Heart right ventricle (tissue), 16 donors: ENCODE measurements around the gene CIZ1. TPM values are rescaled to one million over a fixed set of nuclear protein-coding genes. Genes with fewer than 3 reads are reported as not detected.

Source experiments
- ATAC-seq, 8 donors: fragments of 200-7000 bp; cut with Tn5 transposase; one replicate each; pipeline ENCODE4 v1.9.1; 2020; ENCODE audit warnings: mild to moderate bottlenecking in 8 of 8, moderate library complexity in 8 of 8, moderate number of reproducible peaks in 1 of 8
- DNase-seq, 2 donors: peaks; one replicate each; pipeline ENCODE4 v3.0.0-alpha.2; 2020
- H3K27ac ChIP-seq, 10 donors: fragments of 200-600 bp; sonication (generic) in 2 of 10; one replicate each; pipeline versions ENCODE4 v1.5.0 to v1.8.0; 2020 to 2022; ENCODE audit warnings: mild to moderate bottlenecking in 3 of 10
- H3K27me3 ChIP-seq, 7 donors: fragments of 200-600 bp; one replicate each; pipeline ENCODE4 v1.8.0; 2021 to 2022; ENCODE audit warnings: mild to moderate bottlenecking in 2 of 7
- H3K36me3 ChIP-seq, 9 donors: fragments of 200-600 bp; sonication (generic) in 1 of 9; one replicate each; pipeline versions ENCODE4 v1.5.0 to v1.8.0; 2020 to 2022; ENCODE audit warnings: mild to moderate bottlenecking in 2 of 9
- H3K4me1 ChIP-seq, 9 donors: fragments of 200-600 bp; sonication (generic) in 1 of 9; one replicate each; pipeline versions ENCODE4 v1.5.0 to v1.8.0; 2020 to 2022; ENCODE audit warnings: mild to moderate bottlenecking in 4 of 9
- H3K4me3 ChIP-seq, 10 donors: fragments of 200-600 bp; sonication (generic) in 2 of 10; one replicate each; pipeline versions ENCODE4 v1.5.0 to v1.8.0; 2020 to 2022; ENCODE audit warnings: mild to moderate bottlenecking in 7 of 10, moderate library complexity in 2 of 10
- H3K9me3 ChIP-seq, 11 donors: fragments of 200-600 bp in 10 of 11; sonication (generic) in 2 of 11; one replicate each; pipeline versions ENCODE4 v1.5.0 to v1.8.0; 2013 to 2022; ENCODE audit warnings: mild to moderate bottlenecking in 2 of 11, control low read depth in 1 of 11, moderate library complexity in 1 of 11
- WGBS, 2 donors: extraction: QIAGEN DNeasy Blood & Tissue Kit; methylation state at CpG; one replicate each; pipeline ENCODE4 v1.1.7; 2013; ENCODE audit warnings: inconsistent platforms in 1 of 2; 5-methylcytosine and 5-hydroxymethylcytosine counted together
- intact Hi-C, 10 donors: fragments of 100-400 bp; cut with DNase I; formaldehyde crosslinking; loops; one replicate each; pipeline versions ENCODE4 v1.11.1 to v1.14.2; 2022
- polyA plus RNA-seq, 2 donors: library from polyadenylated mRNA; stranded (reverse); fragments of 200-250 nt; gene quantifications; one replicate each; pipeline ENCODE4 v1.2.3, GENCODE V29; 2013
- total RNA-seq, 10 donors: library from RNA; stranded (reverse); fragmentation: NEBNext Ultra II Directional in 3 of 10; extraction: Animal tissue kit (Norgen Biotek cat#: 25700) in 3 of 10; gene quantifications; one replicate each; pipeline versions ENCODE4 v1.2.1 to v1.2.4, GENCODE V29; 2021 to 2023
- TF ChIP-seq, protein P1 (sequence below), 9 donors: fragments of 200-600 bp; sonication (generic) in 2 of 9; IDR thresholded peaks; one replicate each; pipeline versions ENCODE4 v1.5.0 to v1.8.0; 2021 to 2022; ENCODE audit warnings: antibody characterized with exemption in 9 of 9, mild to moderate bottlenecking in 5 of 9, moderate library complexity in 1 of 9
- donor health status: Arrhythmogenic right ventricular cardiomyopathy.
- donor health status: ischemic (EF 13 %, LVEDD 7.1; RV severe dilation, severe dysfunction).
- donor health status: healthy with polysubstance abuse.
- donor health status: DM: no; HTN: yes; CAD: no.
- donor health status: DM: no; HTN: no; CAD: no.
- donor health status: ischemic (EF 25% LVEDD 6.9; RV normal size, moderate dysfunction).
- donor health status: ischemic (EF 25% LVEDD 5.7; RV mildly dilated, moderate dysfunction).
- donor health status: healthy.
- donor health status: DM: yes; HTN: yes; CAD: no.
- donor health status: Ischemic cardiomyopathy.
- donor health status: ischemic (EF 35%, LVEDD 5.7; RV mildly dilated, moderate dysfunction).
- donor health status: nonischemic (EF 11% LVEDD 7.7; RV severe dilation, severe dysfunction).
- donor health status: DM: yes; HTN: yes; CAD: no.
- donor health status: PGD.
- donor health status: ischemic (EF 29% LVEDD 5.4; RV normal size, mild dysfunction).
- donor health status: nonischemic (EF 23%, LVEDD 6.1; RV moderate dilation, normal function).

The CIZ1 gene
- total and polyA plus RNA-seq, 12 donors: 39.7 to 96.0 (median 75.0) TPM

DNA sequence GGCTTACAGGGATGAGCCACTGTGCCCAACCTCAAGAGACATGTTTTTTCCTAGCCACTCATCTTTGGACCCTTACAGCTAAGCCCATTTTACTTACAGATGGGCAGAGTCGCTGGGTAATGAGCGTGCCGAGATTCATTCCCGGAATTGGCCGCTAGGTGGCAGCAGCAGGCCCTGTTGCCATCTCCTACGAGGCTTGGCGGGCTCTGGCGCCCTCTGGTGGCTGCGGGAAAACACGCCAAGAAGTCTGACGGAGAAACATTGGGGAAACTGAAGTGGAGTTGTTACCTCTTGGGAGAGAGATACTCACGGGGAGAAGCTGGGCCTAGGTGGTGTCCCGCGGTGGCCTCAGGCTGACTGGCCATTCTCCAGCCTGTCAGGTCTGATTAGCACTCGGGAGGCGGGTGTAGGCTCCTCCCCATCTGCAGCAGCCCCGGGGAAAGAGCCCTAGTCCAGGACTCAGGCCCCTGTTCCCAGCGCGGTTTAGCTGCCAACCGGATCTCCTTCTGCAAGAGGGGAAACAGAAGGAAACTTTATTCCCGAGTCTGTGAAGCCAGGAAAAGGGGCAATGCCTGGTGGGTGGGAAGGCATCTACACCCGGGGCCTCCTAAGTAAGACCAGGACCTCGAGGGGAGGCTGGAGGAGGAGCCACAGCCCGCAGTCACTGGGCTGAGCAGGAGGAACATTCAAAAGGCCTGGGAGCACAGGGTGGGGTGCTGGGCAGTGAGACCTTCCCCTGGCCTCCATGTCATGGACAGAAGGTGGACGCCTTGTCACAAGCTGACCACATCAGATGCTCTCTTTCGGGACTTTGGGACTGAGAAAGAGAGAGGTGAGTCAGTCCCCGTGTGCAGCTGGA lies 73.5 kb downstream of the CIZ1 start:
- peaks cover 0 to 12% (median 8%) of the 10 kb centered on the region in 9 donors for H3K4me1 ChIP-seq
- TF ChIP-seq, protein P1, sequence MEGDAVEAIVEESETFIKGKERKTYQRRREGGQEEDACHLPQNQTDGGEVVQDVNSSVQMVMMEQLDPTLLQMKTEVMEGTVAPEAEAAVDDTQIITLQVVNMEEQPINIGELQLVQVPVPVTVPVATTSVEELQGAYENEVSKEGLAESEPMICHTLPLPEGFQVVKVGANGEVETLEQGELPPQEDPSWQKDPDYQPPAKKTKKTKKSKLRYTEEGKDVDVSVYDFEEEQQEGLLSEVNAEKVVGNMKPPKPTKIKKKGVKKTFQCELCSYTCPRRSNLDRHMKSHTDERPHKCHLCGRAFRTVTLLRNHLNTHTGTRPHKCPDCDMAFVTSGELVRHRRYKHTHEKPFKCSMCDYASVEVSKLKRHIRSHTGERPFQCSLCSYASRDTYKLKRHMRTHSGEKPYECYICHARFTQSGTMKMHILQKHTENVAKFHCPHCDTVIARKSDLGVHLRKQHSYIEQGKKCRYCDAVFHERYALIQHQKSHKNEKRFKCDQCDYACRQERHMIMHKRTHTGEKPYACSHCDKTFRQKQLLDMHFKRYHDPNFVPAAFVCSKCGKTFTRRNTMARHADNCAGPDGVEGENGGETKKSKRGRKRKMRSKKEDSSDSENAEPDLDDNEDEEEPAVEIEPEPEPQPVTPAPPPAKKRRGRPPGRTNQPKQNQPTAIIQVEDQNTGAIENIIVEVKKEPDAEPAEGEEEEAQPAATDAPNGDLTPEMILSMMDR (IDR thresholded peaks at IDR 0.05): peak; percentile 100
- peak overlapping the region in 1 of 10 donors; percentile 28 for H3K4me3 ChIP-seq
- ATAC-seq: peak; percentile 42 to 85 (median 72)
- 10 to 11% methylated on average over 27 of the region's 27 CpGs for WGBS, 2 donors
- peaks cover 0 to 4% (median 0%) of the 10 kb centered on the region in 11 donors for H3K9me3 ChIP-seq
- DNase-seq: peak; percentile 93 to 98
- peaks cover 0 to 58% (median 14%) of the 10 kb centered on the region in 9 donors for H3K36me3 ChIP-seq
- intact Hi-C loops: loop anchor here in 8 of 10 donors (1.0 to 10.0 kb wide), 7 partner anchors 53 to 176 kb away; partner anchors contain the start of genes NAIF1 (in 1 of the 8) and SLC25A25 (in 1 of the 8)
- H3K27me3 ChIP-seq: no peaks in the 10 kb centered on the region
- peak overlapping the region in 1 of 10 donors; percentile 6 for H3K27ac ChIP-seq

DNA sequence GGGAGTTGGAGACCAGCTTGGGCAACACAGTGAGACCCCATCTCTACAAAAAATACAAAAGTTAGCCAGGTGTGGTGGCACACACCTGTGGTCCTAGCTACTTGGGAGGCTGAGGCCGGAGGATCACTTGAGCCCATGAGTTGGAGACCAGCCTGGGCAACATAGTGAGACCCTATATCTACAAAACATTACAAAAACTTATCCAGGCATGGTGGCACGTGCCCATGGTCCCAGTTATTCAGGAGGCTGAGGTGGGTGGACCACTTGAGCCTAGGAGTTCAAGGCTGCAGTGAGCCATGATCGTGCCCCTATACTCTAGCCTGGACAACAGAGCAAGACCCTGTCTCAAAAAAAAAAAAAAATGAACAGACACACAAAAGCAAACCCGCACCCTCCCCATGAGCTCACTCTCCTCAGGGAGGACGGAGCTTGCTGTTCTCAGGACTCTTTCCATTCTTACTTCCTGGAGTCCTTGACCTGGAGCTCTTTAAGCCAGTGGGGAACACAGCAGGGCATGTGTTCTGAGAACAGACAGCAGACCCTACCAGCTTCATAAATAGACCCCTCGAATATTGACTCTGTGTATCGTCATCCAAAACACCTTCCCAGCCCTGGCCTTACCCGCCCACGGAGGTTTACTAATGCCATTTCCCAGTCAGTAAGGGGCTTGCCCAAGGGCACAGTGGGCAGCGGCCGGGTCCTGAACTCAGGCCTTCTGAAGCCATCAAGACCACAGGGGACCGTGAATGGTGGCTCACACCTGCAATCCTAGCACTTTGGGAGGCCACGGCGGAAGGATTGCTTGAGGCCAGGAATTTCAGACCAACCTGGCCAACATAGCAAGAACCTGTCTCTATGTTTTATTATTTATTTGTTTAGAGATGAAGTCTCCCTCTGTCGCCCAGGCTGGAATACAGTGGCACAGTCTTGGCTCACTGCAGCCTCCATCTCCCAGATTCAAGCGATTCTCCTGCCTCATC lies 75.0 kb downstream of the CIZ1 start:
- Histone ChIP-seq H3K4me3 (no peak overlapping the region), H3K36me3 (peaks cover 0 to 47% (median 5%) of the 10 kb centered on the region in 9 donors), H3K4me1 (peaks cover 0 to 12% (median 8%) of the 10 kb centered on the region in 9 donors), H3K27ac (no peak overlapping the region), H3K9me3 (peaks cover 0 to 4% (median 0%) of the 10 kb centered on the region in 11 donors), H3K27me3 (no peaks in the 10 kb centered on the region)
- WGBS, 2 donors: 90 to 92% methylated on average over 16 of the region's 16 CpGs
- no peak for DNase-seq
- intact Hi-C loops: loop anchor here in 8 of 10 donors (1.0 to 10.0 kb wide), 7 partner anchors 52 to 174 kb away; partner anchors contain the start of genes NAIF1 (in 1 of the 8) and SLC25A25 (in 1 of the 8)
- ATAC-seq: no peak
- TF ChIP-seq, protein P1 (IDR thresholded peaks at IDR 0.05): no peak

Other genes with a start within 250 kb of the CIZ1 start
- gene EEIG1, start 210.6 kb downstream of the CIZ1 start, total RNA-seq: 10 to 100 TPM; 11.1 to 33.5 (median 25.1) TPM
- 10 to 100 TPM in 1 of 2 donors, 1 to 10 TPM in 1; 6.7 to 13.0 TPM for gene EEIG1, start 210.6 kb downstream of the CIZ1 start, polyA plus RNA-seq
- 1 to 10 TPM; 3.2 to 7.0 (median 5.5) TPM for gene NAIF1, start 124.3 kb downstream of the CIZ1 start, total RNA-seq
- 1 to 10 TPM; 4.4 to 7.2 TPM for gene NAIF1, start 124.3 kb downstream of the CIZ1 start, polyA plus RNA-seq
- 10 to 100 TPM in 3 of 10 donors, 1 to 10 TPM in 7; 3.6 to 20.7 (median 7.5) TPM for gene SLC25A25, start 123.3 kb downstream of the CIZ1 start, total RNA-seq
- 1 to 10 TPM; 2.3 to 4.8 TPM for gene SLC25A25, start 123.3 kb downstream of the CIZ1 start, polyA plus RNA-seq
- gene PTGES2, start 63.8 kb downstream of the CIZ1 start, total RNA-seq: 100 to 1,000 TPM; 117 to 166 (median 148) TPM
- 100 to 1,000 TPM; 132 to 147 TPM for gene PTGES2, start 63.8 kb downstream of the CIZ1 start, polyA plus RNA-seq
- 1 to 10 TPM in 1 of 10 donors, under 1 TPM in 4, not detected in 5; 0.34 to 2.7 (median 0.45) TPM for gene LCN2, start 42.1 kb downstream of the CIZ1 start, total RNA-seq
- 1 to 10 TPM in 1 of 2 donors, under 1 TPM in 1; 0.62 to 1.5 TPM for gene LCN2, start 42.1 kb downstream of the CIZ1 start, polyA plus RNA-seq
- 10 to 100 TPM; 29.5 to 58.2 (median 36.1) TPM for gene BBLN, start 31.3 kb downstream of the CIZ1 start, total RNA-seq
- gene BBLN, start 31.3 kb downstream of the CIZ1 start, polyA plus RNA-seq: 100 to 1,000 TPM in 1 of 2 donors, 10 to 100 TPM in 1; 70.2 to 159 TPM
- gene DNM1, start 11.8 kb upstream of the CIZ1 start, total RNA-seq: 1 to 10 TPM; 2.1 to 7.7 (median 3.9) TPM
- gene DNM1, start 11.8 kb upstream of the CIZ1 start, polyA plus RNA-seq: 10 to 100 TPM in 1 of 2 donors, 1 to 10 TPM in 1; 2.5 to 13.7 TPM
- 100 to 1,000 TPM in 1 of 10 donors, 10 to 100 TPM in 9; 78.0 to 101 (median 89.1) TPM for gene GOLGA2, start 84.4 kb upstream of the CIZ1 start, total RNA-seq
- gene GOLGA2, start 84.4 kb upstream of the CIZ1 start, polyA plus RNA-seq: 10 to 100 TPM; 85.7 to 91.8 TPM
- gene SWI5, start 84.7 kb upstream of the CIZ1 start, total RNA-seq: 10 to 100 TPM; 13.9 to 23.8 (median 20.8) TPM
- gene SWI5, start 84.7 kb upstream of the CIZ1 start, polyA plus RNA-seq: 10 to 100 TPM; 17.0 to 46.3 TPM
- gene TRUB2, start 130.9 kb upstream of the CIZ1 start, total RNA-seq: 10 to 100 TPM; 32.8 to 50.3 (median 44.2) TPM
- 10 to 100 TPM; 18.0 to 27.4 TPM for gene TRUB2, start 130.9 kb upstream of the CIZ1 start, polyA plus RNA-seq
- 10 to 100 TPM; 26.5 to 35.8 (median 30.0) TPM for gene COQ4, start 131.3 kb upstream of the CIZ1 start, total RNA-seq
- gene COQ4, start 131.3 kb upstream of the CIZ1 start, polyA plus RNA-seq: 10 to 100 TPM; 36.3 to 42.8 TPM
- 10 to 100 TPM in 9 of 10 donors, 1 to 10 TPM in 1; 10.0 to 26.3 (median 15.5) TPM for gene SLC27A4, start 149.0 kb upstream of the CIZ1 start, total RNA-seq
- gene SLC27A4, start 149.0 kb upstream of the CIZ1 start, polyA plus RNA-seq: 10 to 100 TPM; 35.0 to 37.2 TPM
- gene URM1, start 179.8 kb upstream of the CIZ1 start, total RNA-seq: 10 to 100 TPM; 39.2 to 64.3 (median 51.2) TPM
- gene URM1, start 179.8 kb upstream of the CIZ1 start, polyA plus RNA-seq: 10 to 100 TPM; 18.7 to 75.7 TPM
- 10 to 100 TPM in 5 of 10 donors, 1 to 10 TPM in 5; 3.5 to 30.4 (median 10.0) TPM for gene CERCAM, start 229.3 kb upstream of the CIZ1 start, total RNA-seq
- gene CERCAM, start 229.3 kb upstream of the CIZ1 start, polyA plus RNA-seq: 10 to 100 TPM; 10.6 to 11.3 TPM